Stimulated activated naive B cell treated with anti-CD40 and anti-IgM and Interleukin-4, amounts not matched to agents 10 μg/mL and 1 μg/mL and 100 μg/mL, for 72 hours (primary cell): ENCODE measurements around the gene ADAMTS13.
"Not testable (repeated sequence)": the region's sequence is repeated elsewhere in the genome, so short reads cannot be mapped to it uniquely, and the experiment has no call there.

ENCODE experiments used
- ATAC-seq, 2 donors: fragments of 150-1000 bp; cut with Tn5 transposase; replicated peaks; 2 replicates each; pipeline ENCODE4 v1.10.0; 2021; ENCODE audit warnings: moderate library complexity in 1 of 2
- DNase-seq: peaks from one replicate; pipeline ENCODE4 v3.0.0; 2021
- H3K27ac Mint-ChIP-seq: one replicate; pipeline ENCODE4 v1.8.0; 2022; ENCODE audit warnings: mild to moderate bottlenecking, mixed read lengths
- H3K27me3 Mint-ChIP-seq, 2 donors: one replicate each; pipeline ENCODE4 v1.8.0; 2022; ENCODE audit warnings: mixed read lengths in 2 of 2
- H3K36me3 Mint-ChIP-seq, 2 donors: one replicate each; pipeline ENCODE4 v1.8.0; 2022; ENCODE audit warnings: mixed read lengths in 2 of 2, mild to moderate bottlenecking in 1 of 2
- H3K4me1 Mint-ChIP-seq, 2 donors: one replicate each; pipeline ENCODE4 v1.8.0; 2022; ENCODE audit warnings: mixed read lengths in 2 of 2, mild to moderate bottlenecking in 1 of 2
- H3K4me3 Mint-ChIP-seq, 2 donors: one replicate each; pipeline ENCODE4 v1.8.0; 2022; ENCODE audit warnings: mild to moderate bottlenecking in 2 of 2, mixed read lengths in 2 of 2, moderate library complexity in 1 of 2
- H3K9me3 Mint-ChIP-seq, 2 donors: one replicate each; pipeline ENCODE4 v1.8.0; 2022; ENCODE audit warnings: mixed read lengths in 2 of 2, mild to moderate bottlenecking in 1 of 2

ADAMTS13 gene

GRCh38 chr9:133443982-133444381 is 21.8 kb downstream of the ADAMTS13 start:
- Mint-ChIP-seq H3K4me3 (no peak overlapping the region), H3K27me3 (no peaks in the 10 kb centered on the region), H3K27ac (no peak overlapping the region), H3K9me3 (no peaks in the 10 kb centered on the region), H3K4me1 (peaks cover 27 to 32% of the 10 kb centered on the region in 2 donors), H3K36me3 (peaks cover 0 to 2% of the 10 kb centered on the region in 2 donors)
- ATAC-seq (no peak), DNase-seq (no peak)

DNA sequence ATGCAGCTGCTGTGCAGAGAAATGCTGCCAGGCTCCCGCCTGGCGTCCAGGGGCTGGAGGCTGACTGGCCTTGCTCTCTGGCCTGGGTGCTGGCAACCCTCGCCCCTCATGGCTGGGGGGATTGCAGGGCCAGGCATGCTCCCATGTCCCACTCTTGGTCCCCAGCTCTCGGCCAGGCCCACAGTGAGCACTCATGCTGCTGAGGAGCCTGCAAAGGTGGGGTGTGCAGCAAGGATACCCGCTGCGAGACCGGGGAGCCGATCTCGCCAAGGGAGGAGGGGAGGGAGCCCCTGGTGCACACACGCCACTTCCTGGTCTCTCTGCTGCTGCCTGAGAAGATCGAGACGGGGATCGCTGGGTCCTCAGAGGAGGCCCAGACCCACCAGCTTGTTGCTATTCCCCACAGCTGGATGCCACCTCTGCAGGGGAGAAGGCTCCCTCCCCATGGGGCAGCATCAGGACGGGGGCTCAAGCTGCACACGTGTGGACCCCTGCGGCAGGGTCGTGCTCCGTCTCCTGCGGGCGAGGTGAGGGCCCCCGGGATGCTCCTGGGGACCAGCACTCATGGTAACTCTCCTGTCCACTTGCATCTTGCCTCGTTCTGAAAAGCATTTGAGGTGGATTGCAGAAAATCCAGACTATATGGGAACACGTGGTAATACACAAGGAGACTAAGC is 23.3 kb downstream of the ADAMTS13 start:
- no peaks in the 10 kb centered on the region for H3K9me3 Mint-ChIP-seq
- H3K4me1 Mint-ChIP-seq, result peaks cover 17 to 18% of the 10 kb centered on the region in 2 donors
- H3K36me3 Mint-ChIP-seq, result peaks cover 0 to 2% of the 10 kb centered on the region in 2 donors
- no peak overlapping the region for H3K4me3 Mint-ChIP-seq
- H3K27me3 Mint-ChIP-seq, result no peaks in the 10 kb centered on the region
- H3K27ac Mint-ChIP-seq, result no peak overlapping the region
- DNase-seq, result no peak
- ATAC-seq, result no peak

- ATAC-seq (no peak), DNase-seq (no peak)
- Mint-ChIP-seq H3K4me1 (peaks cover 0 to 3% of the 10 kb centered on the region in 2 donors), H3K27ac (no peak overlapping the region), H3K4me3 (no peak overlapping the region), H3K27me3 (no peaks in the 10 kb centered on the region), H3K9me3 (no peaks in the 10 kb centered on the region), H3K36me3 (no peaks in the 10 kb centered on the region)
These were observed 26.4 kb downstream of the ADAMTS13 start for GRCh38 chr9:133448487-133448972.

GRCh38 chr9:133449760-133450159 is 27.6 kb downstream of the ADAMTS13 start:
- DNase-seq (no peak), ATAC-seq (no peak)
- H3K4me1 Mint-ChIP-seq, result peaks cover 0 to 6% of the 10 kb centered on the region in 2 donors
- no peaks in the 10 kb centered on the region for H3K36me3 Mint-ChIP-seq
- H3K27ac Mint-ChIP-seq, result no peak overlapping the region
- no peaks in the 10 kb centered on the region for H3K27me3 Mint-ChIP-seq
- no peaks in the 10 kb centered on the region for H3K9me3 Mint-ChIP-seq
- no peak overlapping the region for H3K4me3 Mint-ChIP-seq

- H3K27me3 Mint-ChIP-seq, H3K36me3 Mint-ChIP-seq, H3K9me3 Mint-ChIP-seq: not testable (repeated sequence)
These were observed 29.7 kb downstream of the ADAMTS13 start for GRCh38 chr9:133451865-133452264.

DNA sequence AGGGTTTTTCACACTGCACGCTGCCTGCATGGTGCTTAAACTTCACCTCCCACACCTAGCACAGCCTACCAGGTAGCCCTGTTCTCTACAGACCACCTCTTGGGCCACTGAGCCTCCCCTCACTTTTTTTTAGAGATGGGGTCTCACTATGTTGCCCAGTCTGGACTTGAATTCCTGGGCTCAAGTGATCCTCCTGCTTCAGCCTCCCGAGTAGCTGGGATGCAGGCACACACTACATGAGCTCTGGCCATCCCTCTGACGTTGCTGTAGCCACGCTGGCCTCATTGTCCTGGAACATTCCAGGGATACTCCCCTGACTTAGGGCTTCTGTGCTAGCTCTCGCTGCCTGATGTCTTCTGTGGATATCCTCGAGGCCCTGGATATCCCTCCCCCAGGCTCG is 30.4 kb downstream of the ADAMTS13 start:
- H3K27ac Mint-ChIP-seq, result no peak overlapping the region
- no peaks in the 10 kb centered on the region for H3K36me3 Mint-ChIP-seq
- H3K27me3 Mint-ChIP-seq, result no peaks in the 10 kb centered on the region
- no peak for ATAC-seq
- DNase-seq, result no peak
- no peaks in the 10 kb centered on the region for H3K9me3 Mint-ChIP-seq
- peaks cover 0 to 6% of the 10 kb centered on the region in 2 donors for H3K4me1 Mint-ChIP-seq
- H3K4me3 Mint-ChIP-seq, result no peak overlapping the region

More at GRCh38 chr9:133451865-133452264, 29.7 kb downstream of the ADAMTS13 start:
- DNase-seq, H3K4me1 Mint-ChIP-seq, H3K4me3 Mint-ChIP-seq, H3K27ac Mint-ChIP-seq: not testable (repeated sequence)
- peak in 1 of 2 donors; percentile 53 for ATAC-seq

DNA sequence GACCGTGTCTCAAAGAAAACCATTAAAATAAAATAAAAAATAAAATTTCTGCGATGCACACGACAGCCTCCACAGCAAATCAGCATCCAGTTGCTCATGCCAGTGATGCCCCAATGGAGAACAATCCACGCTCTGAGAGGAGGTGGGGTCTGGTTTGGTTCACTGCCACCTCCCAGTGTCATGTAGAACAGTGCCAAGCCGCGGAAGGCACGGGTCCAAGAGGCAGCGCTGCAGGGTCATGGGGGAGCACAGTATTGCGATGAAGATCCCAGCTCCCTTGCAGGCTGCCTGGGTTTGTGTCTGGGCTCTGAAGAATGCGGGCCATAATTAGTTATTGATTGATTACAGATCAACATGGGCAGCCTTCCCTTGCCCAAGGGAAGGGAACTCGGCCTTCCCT is 31.5 kb downstream of the ADAMTS13 start:
- Mint-ChIP-seq H3K36me3 (no peaks in the 10 kb centered on the region), H3K4me1 (peaks cover 0 to 6% of the 10 kb centered on the region in 2 donors), H3K27me3 (no peaks in the 10 kb centered on the region), H3K9me3 (no peaks in the 10 kb centered on the region), H3K4me3 (no peak overlapping the region), H3K27ac (no peak overlapping the region)
- ATAC-seq (no peak), DNase-seq (no peak)

- DNase-seq (no peak), ATAC-seq (no peak)
- Mint-ChIP-seq H3K27me3 (no peaks in the 10 kb centered on the region), H3K9me3 (no peaks in the 10 kb centered on the region), H3K27ac (no peak overlapping the region), H3K4me3 (no peak overlapping the region), H3K4me1 (peaks cover 6% of the 10 kb centered on the region in 2 donors), H3K36me3 (no peaks in the 10 kb centered on the region)
These were observed 32.2 kb downstream of the ADAMTS13 start for GRCh38 chr9:133454325-133454724.

DNA sequence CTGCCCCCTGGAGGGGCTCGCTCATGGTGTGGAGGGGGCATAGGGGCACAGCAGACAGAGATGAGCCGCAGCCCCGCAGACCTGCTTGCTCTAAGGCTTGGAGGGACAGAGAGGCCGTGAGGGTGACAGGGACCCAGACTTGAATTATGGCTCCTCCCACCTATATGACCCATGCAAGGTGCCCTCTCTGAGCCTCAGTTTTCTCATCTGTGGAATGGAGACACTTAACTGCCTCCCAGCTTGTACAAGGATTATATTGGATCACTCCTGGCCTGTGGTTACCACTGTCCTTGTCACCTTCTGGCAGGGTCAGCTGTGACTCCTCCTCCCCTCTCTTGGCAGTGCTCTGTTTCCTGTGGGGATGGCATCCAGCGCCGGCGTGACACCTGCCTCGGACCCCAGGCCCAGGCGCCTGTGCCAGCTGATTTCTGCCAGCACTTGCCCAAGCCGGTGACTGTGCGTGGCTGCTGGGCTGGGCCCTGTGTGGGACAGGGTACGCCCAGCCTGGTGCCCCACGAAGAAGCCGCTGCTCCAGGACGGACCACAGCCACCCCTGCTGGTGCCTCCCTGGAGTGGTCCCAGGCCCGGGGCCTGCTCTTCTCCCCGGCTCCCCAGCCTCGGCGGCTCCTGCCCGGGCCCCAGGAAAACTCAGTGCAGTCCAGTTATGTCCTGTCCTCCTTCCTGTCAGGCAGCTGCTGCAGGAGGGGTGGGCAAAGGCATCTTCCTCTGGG is 32.9 kb downstream of the ADAMTS13 start:
- DNase-seq, result no peak
- ATAC-seq, result no peak
- Mint-ChIP-seq H3K4me3 (no peak overlapping the region), H3K4me1 (peaks cover 6 to 7% of the 10 kb centered on the region in 2 donors), H3K27me3 (no peaks in the 10 kb centered on the region), H3K9me3 (no peaks in the 10 kb centered on the region), H3K36me3 (no peaks in the 10 kb centered on the region), H3K27ac (no peak overlapping the region)

- no peaks in the 10 kb centered on the region for H3K27me3 Mint-ChIP-seq
- ATAC-seq (no peak), DNase-seq (no peak)
- H3K4me3 Mint-ChIP-seq, result no peak overlapping the region
- H3K4me1 Mint-ChIP-seq, result peaks cover 12 to 13% of the 10 kb centered on the region in 2 donors
- H3K27ac Mint-ChIP-seq, result no peak overlapping the region
- H3K9me3 Mint-ChIP-seq, result no peaks in the 10 kb centered on the region
- H3K36me3 Mint-ChIP-seq, result no peaks in the 10 kb centered on the region
These were observed 33.8 kb downstream of the ADAMTS13 start for GRCh38 chr9:133455936-133456335.

DNA sequence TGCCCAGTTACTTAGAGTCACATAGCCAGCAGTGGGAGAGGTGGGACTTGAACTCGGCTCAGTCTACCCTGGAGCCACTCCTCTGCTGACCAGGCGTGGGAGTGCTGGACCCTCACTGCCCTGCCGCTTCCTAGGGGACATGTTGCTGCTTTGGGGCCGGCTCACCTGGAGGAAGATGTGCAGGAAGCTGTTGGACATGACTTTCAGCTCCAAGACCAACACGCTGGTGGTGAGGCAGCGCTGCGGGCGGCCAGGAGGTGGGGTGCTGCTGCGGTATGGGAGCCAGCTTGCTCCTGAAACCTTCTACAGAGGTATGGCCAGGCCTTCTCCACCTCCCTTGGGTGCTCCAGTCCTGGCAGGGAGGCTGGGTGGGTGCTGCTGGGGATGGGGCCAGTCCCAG is 34.2 kb downstream of the ADAMTS13 start:
- Mint-ChIP-seq H3K27me3 (no peaks in the 10 kb centered on the region), H3K4me3 (no peak overlapping the region), H3K9me3 (no peaks in the 10 kb centered on the region), H3K36me3 (no peaks in the 10 kb centered on the region), H3K27ac (no peak overlapping the region), H3K4me1 (peaks cover 17 to 18% of the 10 kb centered on the region in 2 donors)
- ATAC-seq (no peak), DNase-seq (no peak)

- H3K4me3 Mint-ChIP-seq, result no peak overlapping the region
- H3K36me3 Mint-ChIP-seq, result no peaks in the 10 kb centered on the region
- DNase-seq (no peak), ATAC-seq (no peak)
- H3K27me3 Mint-ChIP-seq, result no peaks in the 10 kb centered on the region
- no peak overlapping the region for H3K27ac Mint-ChIP-seq
- H3K4me1 Mint-ChIP-seq, result peaks cover 17 to 23% of the 10 kb centered on the region in 2 donors
- no peaks in the 10 kb centered on the region for H3K9me3 Mint-ChIP-seq
These were observed 35.1 kb downstream of the ADAMTS13 start for GRCh38 chr9:133457233-133457632.

DNA sequence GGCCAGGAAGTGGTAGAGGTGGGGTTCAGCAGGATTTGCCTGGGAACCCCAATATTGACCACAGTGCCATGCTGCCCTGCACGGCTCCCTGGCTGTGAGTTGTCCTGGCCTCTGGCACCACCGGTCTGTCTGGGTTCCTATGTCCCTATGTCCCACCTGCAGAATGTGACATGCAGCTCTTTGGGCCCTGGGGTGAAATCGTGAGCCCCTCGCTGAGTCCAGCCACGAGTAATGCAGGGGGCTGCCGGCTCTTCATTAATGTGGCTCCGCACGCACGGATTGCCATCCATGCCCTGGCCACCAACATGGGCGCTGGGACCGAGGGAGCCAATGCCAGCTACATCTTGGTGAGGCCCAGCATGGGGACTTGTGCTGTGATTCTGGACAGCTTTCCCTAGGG is 35.6 kb downstream of the ADAMTS13 start:
- Mint-ChIP-seq H3K27me3 (no peaks in the 10 kb centered on the region), H3K9me3 (no peaks in the 10 kb centered on the region), H3K36me3 (no peaks in the 10 kb centered on the region), H3K27ac (no peak overlapping the region), H3K4me1 (peaks cover 20 to 23% of the 10 kb centered on the region in 2 donors), H3K4me3 (no peak overlapping the region)
- ATAC-seq, result no peak
- no peak for DNase-seq

GRCh38 chr9:133458643-133459312 is 36.6 kb downstream of the ADAMTS13 start:
- H3K27me3 Mint-ChIP-seq, result no peaks in the 10 kb centered on the region
- H3K9me3 Mint-ChIP-seq, result no peaks in the 10 kb centered on the region
- no peak overlapping the region for H3K27ac Mint-ChIP-seq
- H3K4me1 Mint-ChIP-seq, result peaks cover 20 to 29% of the 10 kb centered on the region in 2 donors
- peak overlapping the region; percentile 97 to 100 for H3K4me3 Mint-ChIP-seq
- H3K36me3 Mint-ChIP-seq, result peaks cover 0 to under 1% of the 10 kb centered on the region in 2 donors
- DNase-seq, result no peak
- no peak for ATAC-seq
